Esophagus muscularis mucosa (tissue), 3 donors: ENCODE results near the gene ARHGAP6.

Experiments used
- POLR2A ChIP-seq: fragments of 450-650 bp; IDR thresholded peaks from one replicate; pipeline ENCODE4 v1.6.1; 2017; ENCODE audit warnings: antibody characterized with exemption, moderate library complexity, mild to moderate bottlenecking, low read depth
- POLR2AphosphoS5 ChIP-seq, 2 donors: sonication (generic); formaldehyde crosslinking; IDR thresholded peaks; one replicate each; pipeline ENCODE4 v1.6.1; 2017; ENCODE audit warnings: antibody characterized with exemption in 2 of 2
- TF ChIP-seq, protein P1 (sequence below), 3 experiments: fragments of 200-600 bp in 2 of 3; fragments of 450-650 bp in 1 of 3; sonication (generic) in 2 of 3; IDR thresholded peaks; one replicate each; pipeline ENCODE4 v1.5.1; 2017 to 2019; ENCODE audit warnings: antibody characterized with exemption in 3 of 3, mild to moderate bottlenecking in 2 of 3, moderate library complexity in 1 of 3

DNA sequence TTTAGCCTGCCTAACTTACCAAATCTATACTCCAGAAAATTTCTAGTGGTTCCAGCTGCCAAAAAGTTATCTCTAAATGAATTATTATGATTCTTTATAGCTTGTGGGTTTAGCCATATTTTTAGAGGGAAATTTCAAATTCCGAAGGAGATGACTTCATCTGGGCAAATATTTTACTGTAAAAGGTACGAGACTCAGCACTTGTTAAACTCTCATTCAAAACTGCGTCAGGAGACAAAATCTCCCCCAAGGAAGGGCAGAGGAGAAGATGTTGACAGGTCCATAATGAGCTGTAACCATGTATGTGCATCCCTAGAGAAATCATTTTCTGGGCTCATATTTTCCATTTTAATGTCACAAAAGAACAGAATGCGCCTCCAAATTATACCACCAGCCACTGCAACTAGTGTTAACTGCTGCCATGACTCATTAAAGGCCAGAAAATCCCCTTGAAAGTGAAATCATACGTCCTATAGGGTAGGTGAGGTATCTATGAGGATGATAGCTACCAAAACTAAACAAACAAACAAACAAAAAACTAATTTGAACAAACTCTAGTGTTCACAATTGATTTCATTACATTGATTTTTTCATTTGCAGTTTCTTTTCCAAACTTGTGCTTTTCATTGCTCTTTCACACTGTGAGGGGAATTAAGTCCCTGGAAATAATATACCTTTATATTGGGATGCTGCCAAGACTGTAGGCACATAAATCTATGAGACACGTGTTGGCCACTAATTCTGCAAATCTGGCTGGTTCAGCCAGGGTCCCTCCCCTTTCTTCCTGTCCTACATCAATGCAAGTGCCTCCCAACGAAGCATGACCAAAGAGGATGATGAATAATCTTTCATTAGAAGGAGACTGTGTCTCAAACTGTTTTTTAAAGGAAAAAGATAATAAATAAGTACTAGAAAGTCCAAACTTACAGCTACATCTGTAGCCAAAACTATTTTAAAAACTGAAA, 85.8 kb downstream of the ARHGAP6 start:
- no peak for TF ChIP-seq POLR2AphosphoS5 (IDR thresholded peaks at IDR 0.05)
- TF ChIP-seq, protein P1, sequence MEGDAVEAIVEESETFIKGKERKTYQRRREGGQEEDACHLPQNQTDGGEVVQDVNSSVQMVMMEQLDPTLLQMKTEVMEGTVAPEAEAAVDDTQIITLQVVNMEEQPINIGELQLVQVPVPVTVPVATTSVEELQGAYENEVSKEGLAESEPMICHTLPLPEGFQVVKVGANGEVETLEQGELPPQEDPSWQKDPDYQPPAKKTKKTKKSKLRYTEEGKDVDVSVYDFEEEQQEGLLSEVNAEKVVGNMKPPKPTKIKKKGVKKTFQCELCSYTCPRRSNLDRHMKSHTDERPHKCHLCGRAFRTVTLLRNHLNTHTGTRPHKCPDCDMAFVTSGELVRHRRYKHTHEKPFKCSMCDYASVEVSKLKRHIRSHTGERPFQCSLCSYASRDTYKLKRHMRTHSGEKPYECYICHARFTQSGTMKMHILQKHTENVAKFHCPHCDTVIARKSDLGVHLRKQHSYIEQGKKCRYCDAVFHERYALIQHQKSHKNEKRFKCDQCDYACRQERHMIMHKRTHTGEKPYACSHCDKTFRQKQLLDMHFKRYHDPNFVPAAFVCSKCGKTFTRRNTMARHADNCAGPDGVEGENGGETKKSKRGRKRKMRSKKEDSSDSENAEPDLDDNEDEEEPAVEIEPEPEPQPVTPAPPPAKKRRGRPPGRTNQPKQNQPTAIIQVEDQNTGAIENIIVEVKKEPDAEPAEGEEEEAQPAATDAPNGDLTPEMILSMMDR (IDR thresholded peaks at IDR 0.05), result no peak
- no peak for TF ChIP-seq POLR2A
